Thyroid gland (tissue), 4 donors: Measurements from ENCODE around the gene SLC45A1. TPM values are rescaled to one million over a fixed set of nuclear protein-coding genes. Genes with fewer than 3 reads are reported as not detected.

Experiments used
- DNase-seq, 2 donors: peaks; one replicate each; pipeline ENCODE4 v3.0.0-alpha.2; 2019
- H3K27ac ChIP-seq, 3 donors: fragments of 200-600 bp; sonication (generic); 1 replicate in 2 of 3; 2 replicates in 1 of 3; pipeline ENCODE4 v1.5.1; 2016 to 2019; ENCODE audit warnings: mild to moderate bottlenecking in 1 of 3, moderate library complexity in 1 of 3
- H3K27me3 ChIP-seq: fragments of 200-600 bp; sonication (generic); one replicate; pipeline ENCODE4 v1.5.1; 2019
- H3K36me3 ChIP-seq, 2 donors: fragments of 200-600 bp; sonication (generic); one replicate each; pipeline ENCODE4 v1.5.1; 2016 to 2019
- H3K4me1 ChIP-seq, 2 donors: fragments of 200-600 bp; sonication (generic); one replicate each; pipeline ENCODE4 v1.5.1; 2017 to 2019
- H3K4me3 ChIP-seq, 3 donors: fragments of 200-600 bp; sonication (generic); replicated peaks in 1 of 3; 1 replicate in 2 of 3; 2 replicates in 1 of 3; pipeline ENCODE4 v1.5.1; 2016; ENCODE audit warnings: mild to moderate bottlenecking in 1 of 3
- H3K9me3 ChIP-seq: fragments of 200-600 bp; sonication (generic); one replicate; pipeline ENCODE4 v1.5.1; 2017
- POLR2A ChIP-seq, 2 donors: fragments of 450-650 bp; IDR thresholded peaks; one replicate each; pipeline ENCODE4 v1.6.1; 2017; ENCODE audit warnings: antibody characterized with exemption in 2 of 2, mild to moderate bottlenecking in 2 of 2, moderate library complexity in 1 of 2
- WGBS, 2 donors: methylation state at CpG; one replicate each; pipeline ENCODE4 v1.1.5; 2017; 5-methylcytosine and 5-hydroxymethylcytosine counted together
- intact Hi-C: fragments of 100-400 bp; cut with DNase I; formaldehyde crosslinking; loops from one replicate; pipeline ENCODE4 v1.15.1; 2023
- total RNA-seq, 4 donors: library from RNA; depleted of rRNA; stranded (reverse); fragments of >200 nt; gene quantifications; one replicate each; pipeline ENCODE4 v1.2.3, GENCODE V29; 2016
- TF ChIP-seq, protein P1 (sequence below), 6 experiments: fragments of 200-600 bp in 3 of 6; fragments of 450-650 bp in 3 of 6; sonication (generic) in 3 of 6; IDR thresholded peaks; one replicate each; pipeline ENCODE4 v1.5.1; 2016 to 2019; ENCODE audit warnings: antibody characterized with exemption in 6 of 6, mild to moderate bottlenecking in 2 of 6, inconsistent platforms in 1 of 6, moderate library complexity in 1 of 6

SLC45A1 gene
- total RNA-seq, 4 donors from 2014 or later = 1.6 to 4.8 (median 3.0) TPM

DNA sequence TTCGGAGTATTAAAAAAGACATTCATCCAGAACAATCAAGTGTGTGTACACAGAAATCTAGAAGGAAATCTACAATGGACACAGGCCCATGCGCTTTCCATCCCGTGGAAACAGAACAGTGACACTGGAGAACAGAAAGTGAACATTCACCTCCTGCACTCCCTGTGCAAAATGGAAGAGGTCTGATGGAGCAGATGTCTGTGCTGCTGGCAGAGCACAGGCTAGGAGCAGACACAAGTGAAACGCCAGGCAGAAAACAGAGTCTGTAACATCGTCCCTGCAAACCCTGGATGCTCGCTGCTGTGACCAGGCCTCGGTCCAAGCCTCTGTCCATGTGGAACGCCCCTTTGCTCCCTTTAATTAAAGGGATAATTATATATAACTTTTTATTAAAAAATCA is 36.1 kb downstream of the SLC45A1 start:
- intact Hi-C loops = no loop called here
- DNase-seq = no peak
- Histone ChIP-seq H3K36me3 (peaks cover 55 to 56% of the 10 kb centered on the region in 2 donors), H3K4me1 (peaks cover 0 to 26% of the 10 kb centered on the region in 2 donors), H3K27me3 (no peaks in the 10 kb centered on the region), H3K9me3 (no peaks in the 10 kb centered on the region), H3K27ac (peak overlapping the region in 1 of 3 donors; percentile 57), H3K4me3 (no peak overlapping the region)
- no peak for TF ChIP-seq POLR2A (IDR thresholded peaks at IDR 0.05)
- TF ChIP-seq, protein P1, sequence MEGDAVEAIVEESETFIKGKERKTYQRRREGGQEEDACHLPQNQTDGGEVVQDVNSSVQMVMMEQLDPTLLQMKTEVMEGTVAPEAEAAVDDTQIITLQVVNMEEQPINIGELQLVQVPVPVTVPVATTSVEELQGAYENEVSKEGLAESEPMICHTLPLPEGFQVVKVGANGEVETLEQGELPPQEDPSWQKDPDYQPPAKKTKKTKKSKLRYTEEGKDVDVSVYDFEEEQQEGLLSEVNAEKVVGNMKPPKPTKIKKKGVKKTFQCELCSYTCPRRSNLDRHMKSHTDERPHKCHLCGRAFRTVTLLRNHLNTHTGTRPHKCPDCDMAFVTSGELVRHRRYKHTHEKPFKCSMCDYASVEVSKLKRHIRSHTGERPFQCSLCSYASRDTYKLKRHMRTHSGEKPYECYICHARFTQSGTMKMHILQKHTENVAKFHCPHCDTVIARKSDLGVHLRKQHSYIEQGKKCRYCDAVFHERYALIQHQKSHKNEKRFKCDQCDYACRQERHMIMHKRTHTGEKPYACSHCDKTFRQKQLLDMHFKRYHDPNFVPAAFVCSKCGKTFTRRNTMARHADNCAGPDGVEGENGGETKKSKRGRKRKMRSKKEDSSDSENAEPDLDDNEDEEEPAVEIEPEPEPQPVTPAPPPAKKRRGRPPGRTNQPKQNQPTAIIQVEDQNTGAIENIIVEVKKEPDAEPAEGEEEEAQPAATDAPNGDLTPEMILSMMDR (IDR thresholded peaks at IDR 0.05) = no peak
- 74 to 88% methylated on average over 8 of the region's 8 CpGs for WGBS, 2 donors

DNA sequence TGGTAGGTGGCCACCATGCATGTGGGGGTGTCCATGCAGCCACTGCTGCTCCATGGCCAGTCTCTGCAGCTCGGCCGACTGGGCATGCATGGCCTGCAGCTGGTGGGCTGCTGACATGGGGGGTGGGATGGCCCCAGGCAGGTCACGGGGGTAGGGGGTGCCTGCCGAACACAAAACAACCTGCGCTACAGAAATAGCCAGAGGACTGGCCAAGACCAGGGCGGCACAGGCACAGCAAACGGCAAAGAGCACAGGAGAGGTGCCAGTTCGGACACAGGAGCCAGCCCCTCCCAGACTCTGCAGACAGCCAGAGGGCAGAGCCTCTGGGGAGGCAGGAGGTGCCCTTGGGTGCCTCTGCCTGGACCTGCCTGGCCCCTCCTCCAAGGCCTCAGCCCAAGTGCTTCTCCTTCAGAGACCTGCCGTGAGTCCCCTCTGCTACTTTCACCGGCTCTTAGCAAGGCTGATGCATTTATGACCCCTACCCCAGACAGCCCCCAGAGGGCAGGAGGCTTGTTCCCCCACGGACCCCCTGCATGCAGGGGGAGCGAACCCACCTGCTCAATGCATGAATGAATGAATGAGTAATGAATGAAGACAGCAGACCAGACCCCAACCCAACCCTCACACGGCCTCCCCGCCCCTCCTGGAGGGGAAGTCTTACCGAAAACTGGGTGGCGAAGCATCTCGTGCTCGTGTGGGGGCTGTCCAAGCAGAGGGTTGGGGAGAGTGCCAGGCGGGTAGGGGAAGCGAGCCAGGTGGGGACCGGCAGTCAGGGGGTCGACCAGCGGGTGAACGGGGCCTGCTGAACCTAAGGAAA is 37.7 kb downstream of the SLC45A1 start:
- intact Hi-C loops = no loop called here
- no peak overlapping the region for H3K4me3 ChIP-seq
- H3K4me1 ChIP-seq = peaks cover 0 to 21% of the 10 kb centered on the region in 2 donors
- H3K27me3 ChIP-seq = no peaks in the 10 kb centered on the region
- H3K36me3 ChIP-seq = peaks cover 70% of the 10 kb centered on the region in 2 donors
- TF ChIP-seq, protein P1 (IDR thresholded peaks at IDR 0.05) = no peak
- TF ChIP-seq POLR2A (IDR thresholded peaks at IDR 0.05) = no peak
- WGBS, 2 donors = 89 to 91% methylated on average over 17 to 19 of the region's 24 CpGs
- no peaks in the 10 kb centered on the region for H3K9me3 ChIP-seq
- DNase-seq = no peak
- no peak overlapping the region for H3K27ac ChIP-seq

DNA sequence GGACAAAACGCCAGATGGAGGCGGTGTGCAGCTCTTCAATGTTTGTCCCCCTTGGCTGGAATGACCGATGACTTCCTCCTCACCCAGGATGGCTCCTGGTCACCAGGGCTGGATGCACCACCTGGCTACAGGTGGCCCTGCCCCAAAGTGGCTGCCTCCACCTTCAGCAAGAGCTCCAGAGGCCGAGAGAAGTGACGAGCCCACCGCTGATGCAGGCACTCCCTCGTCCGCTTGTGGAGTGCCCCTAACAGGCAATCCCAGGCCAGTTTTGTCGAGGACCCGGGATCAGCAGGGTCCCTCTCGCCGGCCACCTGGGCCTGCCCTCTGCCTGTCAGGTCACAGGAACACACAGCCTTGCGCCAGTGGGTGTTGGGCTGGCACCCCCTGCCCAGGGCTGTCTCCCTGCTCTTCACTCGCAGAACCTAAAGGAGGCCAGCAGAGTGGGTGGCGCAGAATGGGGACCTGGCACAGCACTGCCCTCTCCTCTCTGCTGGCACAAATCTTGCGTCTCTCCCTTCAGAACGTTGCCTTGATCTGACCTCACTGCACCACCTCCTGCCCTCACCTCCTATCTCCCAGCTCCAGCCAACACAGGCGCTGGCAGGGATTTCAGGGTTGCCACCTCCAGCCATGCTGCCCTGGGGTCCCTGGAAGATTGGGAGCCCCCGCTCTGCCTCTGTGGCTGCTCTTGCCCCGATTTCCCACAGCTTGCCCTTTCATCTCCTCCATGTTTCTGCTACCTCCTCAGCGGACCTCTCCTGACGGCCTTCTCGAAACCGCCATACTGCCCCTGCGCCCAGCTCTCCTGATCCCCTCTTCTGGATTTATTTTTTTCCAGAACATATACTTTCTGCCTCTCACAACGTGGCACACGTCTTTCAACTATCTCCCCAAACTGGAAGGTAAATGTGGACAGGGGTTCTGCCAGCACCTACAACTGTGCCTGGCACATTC is 38.6 kb downstream of the SLC45A1 start:
- H3K4me1 ChIP-seq = peaks cover 0 to 21% of the 10 kb centered on the region in 2 donors
- H3K27ac ChIP-seq = peak overlapping the region in 1 of 3 donors; percentile 23

DNA sequence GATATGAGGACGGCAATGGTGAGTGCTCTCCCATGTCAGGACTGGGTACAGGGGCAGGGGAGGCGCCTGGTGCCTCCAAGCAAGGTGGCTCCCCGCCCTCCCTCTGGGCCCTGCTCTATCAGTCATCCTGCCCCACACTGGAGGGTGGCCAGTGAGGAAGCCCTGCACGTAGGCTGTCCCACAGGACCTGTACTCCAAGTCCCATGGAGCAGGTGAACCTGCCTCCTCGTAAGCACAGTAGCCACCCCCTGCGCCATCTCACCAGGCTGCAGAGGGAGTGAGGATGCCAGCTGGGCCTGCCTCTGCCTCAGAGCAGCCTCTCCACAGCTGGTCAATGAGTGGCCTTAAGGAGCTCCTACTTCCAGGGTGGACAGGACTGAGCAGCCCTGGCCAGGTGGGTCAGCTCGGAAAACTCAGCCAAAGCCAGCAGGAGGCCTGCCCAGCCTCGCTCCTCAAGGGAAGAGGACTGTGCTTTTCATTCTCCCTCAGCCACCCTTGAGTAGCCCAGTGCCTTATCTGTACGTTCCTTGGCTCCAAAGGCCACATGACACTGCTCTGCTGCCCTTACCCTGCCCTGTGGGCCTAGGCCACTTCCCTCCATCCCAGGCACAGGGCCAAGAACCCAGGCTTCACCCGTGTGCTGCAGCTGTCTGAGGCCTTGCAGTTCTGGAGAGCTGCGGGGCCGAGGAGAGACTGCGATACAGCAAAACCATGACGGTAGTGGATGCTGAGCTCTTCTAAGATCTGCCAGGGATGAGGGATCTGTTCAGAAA is 39.6 kb downstream of the SLC45A1 start:
- intact Hi-C loops = no loop called here
- 86% methylated on average over 8 to 9 of the region's 14 CpGs for WGBS, 2 donors
- Histone ChIP-seq H3K27ac (peak overlapping the region in 1 of 3 donors; percentile 23), H3K27me3 (no peaks in the 10 kb centered on the region), H3K36me3 (peaks cover 85 to 88% of the 10 kb centered on the region in 2 donors), H3K4me3 (no peak overlapping the region), H3K9me3 (no peaks in the 10 kb centered on the region), H3K4me1 (peaks cover 0 to 14% of the 10 kb centered on the region in 2 donors)
- TF ChIP-seq, protein P1 (IDR thresholded peaks at IDR 0.05) = no peak
- no peak for TF ChIP-seq POLR2A (IDR thresholded peaks at IDR 0.05)
- peak in 1 of 2 donors; percentile 1 for DNase-seq

More for the DNA sequence above, 38.6 kb downstream of the SLC45A1 start:
- no peak for TF ChIP-seq POLR2A (IDR thresholded peaks at IDR 0.05)
- TF ChIP-seq, protein P1 (IDR thresholded peaks at IDR 0.05) = no peak
- H3K4me3 ChIP-seq = no peak overlapping the region
- H3K27me3 ChIP-seq = no peaks in the 10 kb centered on the region
- no peaks in the 10 kb centered on the region for H3K9me3 ChIP-seq
- no peak for DNase-seq
- 91 to 96% methylated on average over 22 to 23 of the region's 27 CpGs for WGBS, 2 donors
- intact Hi-C loops = no loop called here
- peaks cover 79% of the 10 kb centered on the region in 2 donors for H3K36me3 ChIP-seq
